Heart right ventricle (tissue), 16 donors: ENCODE results near the gene TTC7B. TPM values are rescaled to one million over a fixed set of nuclear protein-coding genes. Genes with fewer than 3 reads are reported as not detected.

Source experiments
- ATAC-seq, 8 donors: fragments of 200-7000 bp; cut with Tn5 transposase; one replicate each; pipeline ENCODE4 v1.9.1; 2020; ENCODE audit warnings: mild to moderate bottlenecking in 8 of 8, moderate library complexity in 8 of 8, moderate number of reproducible peaks in 1 of 8
- DNase-seq, 2 donors: peaks; one replicate each; pipeline ENCODE4 v3.0.0-alpha.2; 2020
- H3K27ac ChIP-seq, 10 donors: fragments of 200-600 bp; sonication (generic) in 2 of 10; one replicate each; pipeline versions ENCODE4 v1.5.0 to v1.8.0; 2020 to 2022; ENCODE audit warnings: mild to moderate bottlenecking in 3 of 10
- H3K27me3 ChIP-seq, 7 donors: fragments of 200-600 bp; one replicate each; pipeline ENCODE4 v1.8.0; 2021 to 2022; ENCODE audit warnings: mild to moderate bottlenecking in 2 of 7
- H3K36me3 ChIP-seq, 9 donors: fragments of 200-600 bp; sonication (generic) in 1 of 9; one replicate each; pipeline versions ENCODE4 v1.5.0 to v1.8.0; 2020 to 2022; ENCODE audit warnings: mild to moderate bottlenecking in 2 of 9
- H3K4me1 ChIP-seq, 9 donors: fragments of 200-600 bp; sonication (generic) in 1 of 9; one replicate each; pipeline versions ENCODE4 v1.5.0 to v1.8.0; 2020 to 2022; ENCODE audit warnings: mild to moderate bottlenecking in 4 of 9
- H3K4me3 ChIP-seq, 10 donors: fragments of 200-600 bp; sonication (generic) in 2 of 10; one replicate each; pipeline versions ENCODE4 v1.5.0 to v1.8.0; 2020 to 2022; ENCODE audit warnings: mild to moderate bottlenecking in 7 of 10, moderate library complexity in 2 of 10
- H3K9me3 ChIP-seq, 11 donors: fragments of 200-600 bp in 10 of 11; sonication (generic) in 2 of 11; one replicate each; pipeline versions ENCODE4 v1.5.0 to v1.8.0; 2013 to 2022; ENCODE audit warnings: mild to moderate bottlenecking in 2 of 11, control low read depth in 1 of 11, moderate library complexity in 1 of 11
- WGBS, 2 donors: extraction: QIAGEN DNeasy Blood & Tissue Kit; methylation state at CpG; one replicate each; pipeline ENCODE4 v1.1.7; 2013; ENCODE audit warnings: inconsistent platforms in 1 of 2; 5-methylcytosine and 5-hydroxymethylcytosine counted together
- intact Hi-C, 10 donors: fragments of 100-400 bp; cut with DNase I; formaldehyde crosslinking; loops; one replicate each; pipeline versions ENCODE4 v1.11.1 to v1.14.2; 2022
- polyA plus RNA-seq, 2 donors: library from polyadenylated mRNA; stranded (reverse); fragments of 200-250 nt; gene quantifications; one replicate each; pipeline ENCODE4 v1.2.3, GENCODE V29; 2013
- total RNA-seq, 10 donors: library from RNA; stranded (reverse); fragmentation: NEBNext Ultra II Directional in 3 of 10; extraction: Animal tissue kit (Norgen Biotek cat#: 25700) in 3 of 10; gene quantifications; one replicate each; pipeline versions ENCODE4 v1.2.1 to v1.2.4, GENCODE V29; 2021 to 2023
- TF ChIP-seq, protein P1 (sequence below), 9 donors: fragments of 200-600 bp; sonication (generic) in 2 of 9; IDR thresholded peaks; one replicate each; pipeline versions ENCODE4 v1.5.0 to v1.8.0; 2021 to 2022; ENCODE audit warnings: antibody characterized with exemption in 9 of 9, mild to moderate bottlenecking in 5 of 9, moderate library complexity in 1 of 9
- donor health status: Arrhythmogenic right ventricular cardiomyopathy.
- donor health status: ischemic (EF 13 %, LVEDD 7.1; RV severe dilation, severe dysfunction).
- donor health status: healthy with polysubstance abuse.
- donor health status: DM: no; HTN: yes; CAD: no.
- donor health status: DM: no; HTN: no; CAD: no.
- donor health status: ischemic (EF 25% LVEDD 6.9; RV normal size, moderate dysfunction).
- donor health status: ischemic (EF 25% LVEDD 5.7; RV mildly dilated, moderate dysfunction).
- donor health status: healthy.
- donor health status: DM: yes; HTN: yes; CAD: no.
- donor health status: Ischemic cardiomyopathy.
- donor health status: ischemic (EF 35%, LVEDD 5.7; RV mildly dilated, moderate dysfunction).
- donor health status: nonischemic (EF 11% LVEDD 7.7; RV severe dilation, severe dysfunction).
- donor health status: DM: yes; HTN: yes; CAD: no.
- donor health status: PGD.
- donor health status: ischemic (EF 29% LVEDD 5.4; RV normal size, mild dysfunction).
- donor health status: nonischemic (EF 23%, LVEDD 6.1; RV moderate dilation, normal function).

The TTC7B gene
- total and polyA plus RNA-seq, 12 donors: 23.0 to 79.4 (median 65.5) TPM

DNA sequence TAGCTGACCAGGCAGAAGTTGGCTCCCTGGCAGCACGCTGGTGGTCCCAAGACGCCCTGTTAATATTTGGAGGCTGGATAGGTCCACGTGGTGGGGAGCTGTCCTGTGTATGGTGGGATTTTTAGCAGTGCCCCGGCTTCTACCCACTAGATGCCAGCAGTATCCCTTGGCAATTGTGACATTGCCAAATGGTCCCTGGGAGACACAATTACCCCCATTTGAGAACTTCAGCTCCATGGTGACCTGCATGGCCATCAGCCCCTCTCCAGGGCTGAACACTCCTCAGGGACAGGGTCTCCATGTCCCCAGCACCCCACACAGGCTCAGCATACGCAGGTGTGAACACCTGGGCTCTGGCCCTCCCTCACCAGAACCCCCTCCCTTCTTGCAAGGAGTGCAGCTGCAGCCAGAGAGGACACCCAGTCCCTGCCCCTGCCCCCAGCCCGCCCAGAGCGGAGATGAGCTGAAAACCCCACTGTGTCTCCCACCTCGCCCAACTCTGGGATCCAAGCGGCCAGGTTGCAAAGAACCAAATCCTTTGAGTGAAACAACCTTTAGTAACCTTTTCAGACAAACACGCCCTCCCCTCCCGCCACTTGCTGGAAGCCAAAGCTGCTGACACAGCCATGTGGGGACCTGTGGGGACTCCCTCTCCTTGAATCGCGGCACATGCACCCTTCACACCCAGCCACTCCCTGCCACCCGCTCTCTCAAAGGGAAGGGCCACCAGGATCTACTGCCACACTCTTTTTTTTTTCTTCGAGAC is 299.0 kb downstream of the TTC7B start:
- Histone ChIP-seq H3K9me3 (peaks cover 0 to 6% (median 0%) of the 10 kb centered on the region in 11 donors), H3K4me3 (no peak overlapping the region), H3K27ac (peak overlapping the region in 1 of 10 donors; percentile 35), H3K27me3 (no peaks in the 10 kb centered on the region), H3K36me3 (no peaks in the 10 kb centered on the region), H3K4me1 (peaks cover 32 to 69% (median 62%) of the 10 kb centered on the region in 9 donors)
- 74 to 83% methylated on average over 15 of the region's 15 CpGs for WGBS, 2 donors
- ATAC-seq: no peak
- TF ChIP-seq, protein P1, sequence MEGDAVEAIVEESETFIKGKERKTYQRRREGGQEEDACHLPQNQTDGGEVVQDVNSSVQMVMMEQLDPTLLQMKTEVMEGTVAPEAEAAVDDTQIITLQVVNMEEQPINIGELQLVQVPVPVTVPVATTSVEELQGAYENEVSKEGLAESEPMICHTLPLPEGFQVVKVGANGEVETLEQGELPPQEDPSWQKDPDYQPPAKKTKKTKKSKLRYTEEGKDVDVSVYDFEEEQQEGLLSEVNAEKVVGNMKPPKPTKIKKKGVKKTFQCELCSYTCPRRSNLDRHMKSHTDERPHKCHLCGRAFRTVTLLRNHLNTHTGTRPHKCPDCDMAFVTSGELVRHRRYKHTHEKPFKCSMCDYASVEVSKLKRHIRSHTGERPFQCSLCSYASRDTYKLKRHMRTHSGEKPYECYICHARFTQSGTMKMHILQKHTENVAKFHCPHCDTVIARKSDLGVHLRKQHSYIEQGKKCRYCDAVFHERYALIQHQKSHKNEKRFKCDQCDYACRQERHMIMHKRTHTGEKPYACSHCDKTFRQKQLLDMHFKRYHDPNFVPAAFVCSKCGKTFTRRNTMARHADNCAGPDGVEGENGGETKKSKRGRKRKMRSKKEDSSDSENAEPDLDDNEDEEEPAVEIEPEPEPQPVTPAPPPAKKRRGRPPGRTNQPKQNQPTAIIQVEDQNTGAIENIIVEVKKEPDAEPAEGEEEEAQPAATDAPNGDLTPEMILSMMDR (IDR thresholded peaks at IDR 0.05): no peak
- DNase-seq: no peak
- intact Hi-C loops: loop anchor here in 3 of 10 donors (5.0 to 10.0 kb wide), 3 partner anchors 110 to 178 kb away; no protein-coding TSS in a partner anchor

DNA sequence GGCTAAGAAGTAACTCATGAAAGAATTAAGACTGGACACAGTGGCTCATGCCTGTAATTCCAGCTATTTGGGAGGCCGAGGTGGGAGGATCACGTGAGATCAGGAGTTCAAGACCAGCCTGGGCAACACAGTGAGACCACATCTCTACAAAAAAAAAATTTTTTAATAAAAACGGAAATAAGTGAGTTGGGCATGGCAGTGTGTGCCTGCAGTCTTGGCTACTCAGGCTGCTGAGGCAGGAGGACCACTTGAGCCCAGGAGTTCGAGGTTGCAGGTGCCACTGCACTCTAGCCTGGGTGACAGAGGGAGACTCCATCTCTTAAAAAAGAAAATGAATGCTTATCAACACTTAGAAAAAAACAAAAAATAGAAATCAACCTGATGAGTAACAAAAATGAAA is 301.7 kb downstream of the TTC7B start:
- TF ChIP-seq, protein P1 (IDR thresholded peaks at IDR 0.05): no peak
- Histone ChIP-seq H3K9me3 (peaks cover 0 to 5% (median 0%) of the 10 kb centered on the region in 11 donors), H3K27me3 (no peaks in the 10 kb centered on the region), H3K27ac (peak overlapping the region in 2 of 10 donors; percentile 85 to 91), H3K36me3 (no peaks in the 10 kb centered on the region), H3K4me1 (peaks cover 25 to 54% (median 44%) of the 10 kb centered on the region in 9 donors), H3K4me3 (no peak overlapping the region)
- 95 to 97% methylated on average over 4 of the region's 4 CpGs for WGBS, 2 donors
- no peak for DNase-seq
- ATAC-seq: no peak
- intact Hi-C loops: loop anchor here in 2 of 10 donors (10.0 kb wide), 2 partner anchors 110 to 180 kb away; no protein-coding TSS in a partner anchor

DNA sequence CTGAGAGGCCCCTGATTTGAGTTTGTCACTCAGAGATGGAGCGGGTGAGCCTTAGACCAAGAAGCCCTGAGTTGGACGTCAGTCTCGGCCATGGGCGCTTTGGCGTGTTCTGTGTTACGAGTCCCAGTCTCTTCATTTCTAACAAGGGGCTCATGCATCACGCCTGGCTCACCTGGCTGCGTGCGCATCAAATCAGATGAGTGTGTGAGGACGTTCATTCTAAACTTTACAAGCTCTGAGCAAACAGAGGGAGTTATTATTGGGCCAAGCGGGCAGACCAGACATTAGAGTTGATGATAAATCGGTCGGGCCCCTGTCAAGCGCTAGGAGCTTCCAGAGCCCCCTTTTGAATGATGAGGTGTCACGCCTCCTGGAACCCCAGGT is 302.2 kb downstream of the TTC7B start:
- TF ChIP-seq, protein P1 (IDR thresholded peaks at IDR 0.05): no peak
- DNase-seq (no peak), ATAC-seq (no peak)
- WGBS, 2 donors: 84 to 89% methylated on average over 15 of the region's 15 CpGs
- intact Hi-C loops: loop anchor here in 2 of 10 donors (10.0 kb wide), 2 partner anchors 109 to 181 kb away; no protein-coding TSS in a partner anchor
- Histone ChIP-seq H3K4me3 (no peak overlapping the region), H3K9me3 (no peaks in the 10 kb centered on the region), H3K27me3 (no peaks in the 10 kb centered on the region), H3K36me3 (no peaks in the 10 kb centered on the region), H3K27ac (peak overlapping the region in 8 of 10 donors; percentile 69 to 91 (median 79)), H3K4me1 (peaks cover 25 to 54% (median 42%) of the 10 kb centered on the region in 9 donors)

DNA sequence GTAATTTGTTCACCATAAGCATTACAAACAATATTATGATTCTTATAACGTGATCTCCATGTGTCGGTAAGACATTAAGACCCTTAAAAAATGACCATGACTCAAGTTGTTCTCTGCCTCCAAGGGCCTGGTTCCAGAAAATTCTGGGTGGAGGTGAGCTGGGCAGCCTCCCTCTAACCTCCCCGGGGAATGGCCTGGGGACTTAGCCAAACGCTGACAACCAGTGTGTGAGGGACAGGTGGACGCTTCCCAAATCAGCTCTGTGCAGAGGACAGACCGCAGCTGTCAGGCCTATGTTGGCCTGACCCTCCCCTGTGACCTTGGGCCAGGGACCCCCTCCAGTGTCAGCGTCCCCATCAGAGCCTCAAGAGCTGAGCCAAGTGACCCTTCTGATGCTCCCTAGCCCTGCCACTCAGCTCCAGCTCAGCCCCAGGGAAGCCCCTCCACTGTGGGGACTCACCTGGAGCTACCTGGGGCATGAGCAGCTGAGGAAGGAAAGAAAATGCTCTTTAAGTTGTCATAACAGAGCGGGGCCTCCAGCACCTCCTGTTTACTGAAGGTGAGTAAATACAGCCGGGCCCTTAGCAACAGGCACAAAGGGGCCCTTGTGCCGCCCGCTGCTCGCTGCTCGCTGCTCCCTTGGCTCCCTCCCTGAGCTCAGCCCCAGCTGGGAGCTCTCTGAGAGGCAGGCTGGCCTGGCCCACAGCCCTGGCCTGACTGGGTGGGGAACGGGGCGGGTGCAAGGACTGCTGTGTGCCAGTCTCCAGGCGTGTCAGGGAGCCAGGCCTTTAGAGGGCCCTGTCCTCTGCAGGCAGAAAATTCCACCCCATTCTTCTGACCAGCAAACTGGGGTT is 302.8 kb downstream of the TTC7B start:
- Histone ChIP-seq H3K27ac (peak overlapping the region; percentile 58 to 91 (median 76)), H3K27me3 (no peaks in the 10 kb centered on the region), H3K4me1 (peaks cover 23 to 48% (median 36%) of the 10 kb centered on the region in 9 donors), H3K9me3 (no peaks in the 10 kb centered on the region), H3K36me3 (no peaks in the 10 kb centered on the region), H3K4me3 (no peak overlapping the region)
- TF ChIP-seq, protein P1 (IDR thresholded peaks at IDR 0.05): no peak
- intact Hi-C loops: loop anchor here in 2 of 10 donors (10.0 kb wide), 2 partner anchors 109 to 181 kb away; no protein-coding TSS in a partner anchor
- 35% methylated on average over 16 of the region's 16 CpGs for WGBS, 2 donors
- ATAC-seq (peak; percentile 87 to 96 (median 90)), DNase-seq (peak; percentile 73 to 85)
